NCI-H82 treated with DMSO at 0.1 percent for 48 hours (cell line): Measurements from ENCODE around the gene MXI1.
"Not testable (repeated sequence)": the region's sequence is repeated elsewhere in the genome, so short reads cannot be mapped to it uniquely, and the experiment has no call there.

Experiments
- DNase-seq: peaks from one replicate; lab custom pipeline; 2025; ENCODE audit not compliant: unreplicated experiment; lab: John Stamatoyannopoulos, UW

MXI1 gene

GRCh38 chr10:110311357-110311949 is 104.0 kb downstream of the MXI1 start:
- DNase-seq, result no peak

- no peak for DNase-seq
Observed at GRCh38 chr10:110312206-110312605, 104.8 kb downstream of the MXI1 start.

- DNase-seq, result no peak
Observed at GRCh38 chr10:110313674-110314073, 106.3 kb downstream of the MXI1 start.

GRCh38 chr10:110317866-110318850 is 110.8 kb downstream of the MXI1 start:
- no peak for DNase-seq

- DNase-seq, result no peak
Observed at GRCh38 chr10:110321869-110322620, 114.6 kb downstream of the MXI1 start.

- no peak for DNase-seq
Observed at GRCh38 chr10:110323503-110323902, 116.1 kb downstream of the MXI1 start.

GRCh38 chr10:110324201-110324804 is 116.9 kb downstream of the MXI1 start:
- DNase-seq, result peak; percentile 38

GRCh38 chr10:110324805-110325280 is 117.4 kb downstream of the MXI1 start:
- no peak for DNase-seq

- DNase-seq, result no peak
Observed at GRCh38 chr10:110326351-110327032, 119.1 kb downstream of the MXI1 start.

GRCh38 chr10:110327262-110327914 is 120.0 kb downstream of the MXI1 start:
- no peak for DNase-seq

GRCh38 chr10:110330675-110331074 is 123.3 kb downstream of the MXI1 start:
- DNase-seq, result no peak

- not testable (repeated sequence) for DNase-seq
Observed at GRCh38 chr10:110331226-110331795, 123.9 kb downstream of the MXI1 start.

- DNase-seq, result no peak
Observed at GRCh38 chr10:110334061-110334656, 126.8 kb downstream of the MXI1 start.

- DNase-seq, result no peak
Observed at GRCh38 chr10:110335314-110336064, 128.1 kb downstream of the MXI1 start.

- no peak for DNase-seq
Observed at GRCh38 chr10:110336111-110336721, 128.8 kb downstream of the MXI1 start.
